HepG2 (cell line): ENCODE results near the gene TSC1. TPM values are rescaled to one million over a fixed set of nuclear protein-coding genes. Genes with fewer than 3 reads are reported as not detected.
A peak's percentile ranks its signal among the peaks of the same experiment; 100 is the strongest.

Experiments used
- ATRX ChIP-seq: sonication (generic); formaldehyde crosslinking; IDR thresholded peaks from 2 replicates; pipeline ENCODE4 v1.4.0; 2020; ENCODE audit warnings: missing genetic modification reagents, borderline replicate concordance
- CHD2 ChIP-seq: IDR thresholded peaks from 2 replicates; pipeline ENCODE4 v1.6.1; 2011; ENCODE audit warnings: low read depth, low read length, improper control_type of control experiment
- GATAD2A ChIP-seq: IDR thresholded peaks from 2 replicates; pipeline ENCODE4 v1.6.1; 2016
- GTF3A ChIP-seq: sonication (generic); formaldehyde crosslinking; conservative IDR thresholded peaks from 2 replicates; pipeline ENCODE4 v1.4.0; 2020; ENCODE audit warnings: mild to moderate bottlenecking, missing genetic modification reagents
- HCFC1 ChIP-seq: fragments of 150-350 bp; IDR thresholded peaks from 2 replicates; pipeline ENCODE4 v1.6.1; 2014; ENCODE audit warnings: low read depth, low read length
- NCOR1 ChIP-seq: fragments of 200-600 bp; sonication (generic); IDR thresholded peaks from 2 replicates; pipeline ENCODE4 v1.7.0; 2017; ENCODE audit warnings: antibody characterized with exemption, low read length, borderline replicate concordance
- SSRP1 ChIP-seq: IDR thresholded peaks from 2 replicates; pipeline ENCODE4 v1.6.1; 2016; ENCODE audit warnings: control low read depth
- THYN1 ChIP-seq: sonication (generic); formaldehyde crosslinking; IDR thresholded peaks from 2 replicates; pipeline ENCODE4 v1.8.1; 2023; ENCODE audit warnings: low read depth, mild to moderate bottlenecking, moderate library complexity, missing genetic modification reagents, borderline replicate concordance
- TRIM24 ChIP-seq: sonication (generic); formaldehyde crosslinking; IDR thresholded peaks from 2 replicates; pipeline ENCODE4 v1.8.0; 2022; ENCODE audit warnings: mild to moderate bottlenecking, missing genetic modification reagents
- ZNF251 ChIP-seq: sonication (generic); formaldehyde crosslinking; IDR thresholded peaks from 2 replicates; pipeline ENCODE4 v1.9.0; 2021; ENCODE audit warnings: mild to moderate bottlenecking, missing genetic modification reagents
- ZNF44 ChIP-seq: sonication (generic); formaldehyde crosslinking; IDR thresholded peaks from 2 replicates; pipeline ENCODE4 v1.5.1; 2020; ENCODE audit warnings: mild to moderate bottlenecking, missing genetic modification reagents
- ZNF552 ChIP-seq: sonication (generic); formaldehyde crosslinking; IDR thresholded peaks from 2 replicates; pipeline ENCODE4 v1.9.0; 2022; ENCODE audit warnings: missing genetic modification reagents, mild to moderate bottlenecking, borderline replicate concordance
- ZNF562 ChIP-seq: sonication (generic); formaldehyde crosslinking; IDR thresholded peaks from 2 replicates; pipeline ENCODE4 v1.8.0; 2022; ENCODE audit warnings: missing genetic modification reagents, borderline replicate concordance
- ZNF614 ChIP-seq: IDR thresholded peaks from 2 replicates; pipeline ENCODE4 v1.6.1; 2018; ENCODE audit warnings: missing biosample characterization, missing genetic modification reagents, inconsistent platforms, borderline replicate concordance
- ZNF766 ChIP-seq: sonication (generic); formaldehyde crosslinking; IDR thresholded peaks from 2 replicates; pipeline ENCODE4 v1.5.0; 2020; ENCODE audit warnings: missing genetic modification reagents, borderline replicate concordance
- polyA plus RNA-seq, 8 experiments: library from polyadenylated mRNA; depleted of rRNA in 3 of 8; stranded (reverse) in 7 of 8; unstranded in 1 of 8; fragments of >200 nt; fragmentation: Illumina TruSeq in 4 of 8; extraction: Trizol in 4 of 8; gene quantifications; 2 replicates each; pipeline versions ENCODE4 v1.2.1 to v1.2.3, GENCODE V29; 2011 to 2016; ENCODE audit warnings: low read depth in 4 of 8, missing spikeins in 1 of 8, mixed read lengths in 1 of 8; ENCODE audit not compliant: insufficient read depth in 1 of 8
- total RNA-seq, 5 experiments: library from RNA; depleted of rRNA; stranded (reverse); fragments of >200 nt; fragmentation: Illumina TruSeq; extraction: Trizol; gene quantifications; 2 replicates each; pipeline ENCODE4 v1.2.3, GENCODE V29; 2016; ENCODE audit warnings: low read depth in 1 of 5
- TF ChIP-seq, protein P1 (sequence below): sonication (generic); formaldehyde crosslinking; IDR thresholded peaks from 2 replicates; pipeline ENCODE4 v1.4.0; 2020; ENCODE audit warnings: mild to moderate bottlenecking, missing genetic modification reagents
- TF ChIP-seq, protein P2 (sequence below): sonication (generic); formaldehyde crosslinking; IDR thresholded peaks from 2 replicates; pipeline ENCODE4 v1.5.1; 2020; ENCODE audit warnings: mild to moderate bottlenecking, missing genetic modification reagents, moderate library complexity
- TF ChIP-seq, protein P3 (sequence below): sonication (generic); formaldehyde crosslinking; IDR thresholded peaks from 2 replicates; pipeline ENCODE4 v1.4.0; 2020; ENCODE audit warnings: mild to moderate bottlenecking, missing genetic modification reagents
- TF ChIP-seq, protein P4 (sequence below): sonication (generic); formaldehyde crosslinking; IDR thresholded peaks from 2 replicates; pipeline ENCODE4 v1.5.0; 2020; ENCODE audit warnings: mild to moderate bottlenecking, missing genetic modification reagents

Gene TSC1
- total and polyA plus RNA-seq, 2 of the 13 experiments (the other 11 are each of a cell fraction or from before 2014, with no cell fraction given) = 31.6 to 66.1 TPM

DNA sequence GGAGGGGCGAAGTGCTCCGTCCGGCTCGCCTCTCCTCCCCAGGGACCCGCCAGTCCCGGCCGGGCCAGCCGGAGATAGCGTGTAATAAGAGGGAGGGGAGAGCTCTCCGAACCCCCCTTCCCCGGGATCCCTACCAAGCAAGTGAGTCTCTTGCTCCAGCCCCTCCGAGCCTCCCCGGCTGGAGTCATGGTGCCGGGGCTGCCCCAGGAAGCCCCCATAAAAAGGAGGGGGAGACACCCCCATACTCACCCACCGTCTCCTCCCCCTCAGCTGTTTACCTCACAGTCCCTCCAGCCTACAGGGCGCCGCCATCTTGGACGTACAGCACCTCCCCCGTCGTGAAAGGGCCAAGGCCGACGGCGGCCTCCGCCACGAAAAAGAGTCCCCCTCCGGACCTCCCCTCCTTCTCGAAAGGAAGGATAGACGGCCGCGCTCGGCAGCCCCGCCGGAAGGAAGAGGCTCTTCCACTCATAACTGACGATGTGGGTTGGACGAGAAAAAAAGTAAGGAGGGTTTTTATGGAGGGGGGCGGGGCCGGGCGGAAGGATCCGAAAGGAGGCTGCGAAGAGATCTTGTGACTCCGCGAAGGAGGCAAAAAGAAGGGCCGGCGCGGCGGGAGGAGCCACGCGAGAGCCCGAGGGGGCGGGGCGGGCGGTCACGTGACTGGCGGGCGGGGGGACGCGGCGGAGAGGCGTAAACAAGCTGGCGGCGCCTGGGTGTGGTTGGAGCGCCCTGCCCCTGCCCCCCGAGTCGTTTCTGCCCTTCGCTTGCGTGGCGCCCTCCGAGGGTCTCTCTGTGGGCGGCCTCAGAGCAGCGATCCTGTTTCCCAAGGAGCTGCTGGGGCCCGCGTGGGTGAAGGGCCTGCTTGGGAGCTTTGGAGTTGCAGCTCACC is at the start of gene TSC1 (continued):
- TF ChIP-seq, protein P1, sequence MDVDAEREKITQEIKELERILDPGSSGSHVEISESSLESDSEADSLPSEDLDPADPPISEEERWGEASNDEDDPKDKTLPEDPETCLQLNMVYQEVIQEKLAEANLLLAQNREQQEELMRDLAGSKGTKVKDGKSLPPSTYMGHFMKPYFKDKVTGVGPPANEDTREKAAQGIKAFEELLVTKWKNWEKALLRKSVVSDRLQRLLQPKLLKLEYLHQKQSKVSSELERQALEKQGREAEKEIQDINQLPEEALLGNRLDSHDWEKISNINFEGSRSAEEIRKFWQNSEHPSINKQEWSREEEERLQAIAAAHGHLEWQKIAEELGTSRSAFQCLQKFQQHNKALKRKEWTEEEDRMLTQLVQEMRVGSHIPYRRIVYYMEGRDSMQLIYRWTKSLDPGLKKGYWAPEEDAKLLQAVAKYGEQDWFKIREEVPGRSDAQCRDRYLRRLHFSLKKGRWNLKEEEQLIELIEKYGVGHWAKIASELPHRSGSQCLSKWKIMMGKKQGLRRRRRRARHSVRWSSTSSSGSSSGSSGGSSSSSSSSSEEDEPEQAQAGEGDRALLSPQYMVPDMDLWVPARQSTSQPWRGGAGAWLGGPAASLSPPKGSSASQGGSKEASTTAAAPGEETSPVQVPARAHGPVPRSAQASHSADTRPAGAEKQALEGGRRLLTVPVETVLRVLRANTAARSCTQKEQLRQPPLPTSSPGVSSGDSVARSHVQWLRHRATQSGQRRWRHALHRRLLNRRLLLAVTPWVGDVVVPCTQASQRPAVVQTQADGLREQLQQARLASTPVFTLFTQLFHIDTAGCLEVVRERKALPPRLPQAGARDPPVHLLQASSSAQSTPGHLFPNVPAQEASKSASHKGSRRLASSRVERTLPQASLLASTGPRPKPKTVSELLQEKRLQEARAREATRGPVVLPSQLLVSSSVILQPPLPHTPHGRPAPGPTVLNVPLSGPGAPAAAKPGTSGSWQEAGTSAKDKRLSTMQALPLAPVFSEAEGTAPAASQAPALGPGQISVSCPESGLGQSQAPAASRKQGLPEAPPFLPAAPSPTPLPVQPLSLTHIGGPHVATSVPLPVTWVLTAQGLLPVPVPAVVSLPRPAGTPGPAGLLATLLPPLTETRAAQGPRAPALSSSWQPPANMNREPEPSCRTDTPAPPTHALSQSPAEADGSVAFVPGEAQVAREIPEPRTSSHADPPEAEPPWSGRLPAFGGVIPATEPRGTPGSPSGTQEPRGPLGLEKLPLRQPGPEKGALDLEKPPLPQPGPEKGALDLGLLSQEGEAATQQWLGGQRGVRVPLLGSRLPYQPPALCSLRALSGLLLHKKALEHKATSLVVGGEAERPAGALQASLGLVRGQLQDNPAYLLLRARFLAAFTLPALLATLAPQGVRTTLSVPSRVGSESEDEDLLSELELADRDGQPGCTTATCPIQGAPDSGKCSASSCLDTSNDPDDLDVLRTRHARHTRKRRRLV = no peak
- TF ChIP-seq ZNF251 (CRISPR knock-in tag) (no peak), GTF3A (CRISPR knock-in tag) (no peak), HCFC1 (no peak), CHD2 (peak; percentile 91), ZNF614 (peak; percentile 65; the same call in 1 of the 2 replicates), ZNF766 (CRISPR knock-in tag) (no peak), SSRP1 (CRISPR knock-in tag) (0 out of 2 replicates have a peak, but pooled peaks have one; percentile 10), ZNF44 (CRISPR knock-in tag) (peak; percentile 32; the same call in 1 of the 2 replicates), THYN1 (CRISPR knock-in tag) (no peak), ZNF562 (no peak), GATAD2A (CRISPR knock-in tag) (peak; percentile 28; the same call in 1 of the 2 replicates), ZNF552 (CRISPR knock-in tag) (no peak), NCOR1 (0 out of 2 replicates have a peak, but pooled peaks have one; percentile 64), TRIM24 (no peak), ATRX (CRISPR knock-in tag) (no peak)
- TF ChIP-seq, protein P2, sequence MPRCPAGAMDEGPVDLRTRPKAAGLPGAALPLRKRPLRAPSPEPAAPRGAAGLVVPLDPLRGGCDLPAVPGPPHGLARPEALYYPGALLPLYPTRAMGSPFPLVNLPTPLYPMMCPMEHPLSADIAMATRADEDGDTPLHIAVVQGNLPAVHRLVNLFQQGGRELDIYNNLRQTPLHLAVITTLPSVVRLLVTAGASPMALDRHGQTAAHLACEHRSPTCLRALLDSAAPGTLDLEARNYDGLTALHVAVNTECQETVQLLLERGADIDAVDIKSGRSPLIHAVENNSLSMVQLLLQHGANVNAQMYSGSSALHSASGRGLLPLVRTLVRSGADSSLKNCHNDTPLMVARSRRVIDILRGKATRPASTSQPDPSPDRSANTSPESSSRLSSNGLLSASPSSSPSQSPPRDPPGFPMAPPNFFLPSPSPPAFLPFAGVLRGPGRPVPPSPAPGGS (CRISPR knock-in tag) = peak; percentile 54
- TF ChIP-seq, protein P3, sequence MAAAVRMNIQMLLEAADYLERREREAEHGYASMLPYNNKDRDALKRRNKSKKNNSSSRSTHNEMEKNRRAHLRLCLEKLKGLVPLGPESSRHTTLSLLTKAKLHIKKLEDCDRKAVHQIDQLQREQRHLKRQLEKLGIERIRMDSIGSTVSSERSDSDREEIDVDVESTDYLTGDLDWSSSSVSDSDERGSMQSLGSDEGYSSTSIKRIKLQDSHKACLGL (CRISPR knock-in tag) = no peak; the same call in 1 of the 2 replicates
- TF ChIP-seq, protein P4, sequence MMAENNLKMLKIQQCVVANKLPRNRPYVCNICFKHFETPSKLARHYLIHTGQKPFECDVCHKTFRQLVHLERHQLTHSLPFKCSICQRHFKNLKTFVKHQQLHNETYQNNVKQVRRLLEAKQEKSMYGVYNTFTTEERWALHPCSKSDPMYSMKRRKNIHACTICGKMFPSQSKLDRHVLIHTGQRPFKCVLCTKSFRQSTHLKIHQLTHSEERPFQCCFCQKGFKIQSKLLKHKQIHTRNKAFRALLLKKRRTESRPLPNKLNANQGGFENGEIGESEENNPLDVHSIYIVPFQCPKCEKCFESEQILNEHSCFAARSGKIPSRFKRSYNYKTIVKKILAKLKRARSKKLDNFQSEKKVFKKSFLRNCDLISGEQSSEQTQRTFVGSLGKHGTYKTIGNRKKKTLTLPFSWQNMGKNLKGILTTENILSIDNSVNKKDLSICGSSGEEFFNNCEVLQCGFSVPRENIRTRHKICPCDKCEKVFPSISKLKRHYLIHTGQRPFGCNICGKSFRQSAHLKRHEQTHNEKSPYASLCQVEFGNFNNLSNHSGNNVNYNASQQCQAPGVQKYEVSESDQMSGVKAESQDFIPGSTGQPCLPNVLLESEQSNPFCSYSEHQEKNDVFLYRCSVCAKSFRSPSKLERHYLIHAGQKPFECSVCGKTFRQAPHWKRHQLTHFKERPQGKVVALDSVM = peak; percentile 85
